Endothelial cell of umbilical vein (primary cell): ENCODE data around the gene AGBL4. TPM values are rescaled to one million over a fixed set of nuclear protein-coding genes. Genes with fewer than 3 reads are reported as not detected.

ENCODE experiments used
- BruUV-seq: library from RNA; stranded (reverse); fragments of 400-500 nt; replicated peaks from 2 replicates; lab custom pipeline; 2021; lab: Mats Ljungman, UMichigan
- CTCF ChIA-PET: fragments of 300-600, 350-600 bp; sonication (Branson Sonifier 250); formaldehyde crosslinking; loops from one replicate; lab custom pipeline; 2021; ENCODE audit warnings: antibody characterized with exemption, inconsistent platforms; lab: Charles Lee
- POLR2A ChIA-PET: fragments of 300-600, 350-600 bp; sonication (Branson Sonifier 250); formaldehyde crosslinking; loops from one replicate; lab custom pipeline; 2021; ENCODE audit warnings: antibody characterized with exemption, inconsistent platforms; lab: Charles Lee
- DNase-seq: peaks from one replicate; pipeline ENCODE4 v3.0.0-alpha.2; 2011; ENCODE audit warnings: low read depth, low spot score
- FAIRE-seq: peaks from 2 replicates; lab custom pipeline; 2011; peaks lifted over from hg19 to GRCh38; lab: Jason Lieb, UNC
- H2AFZ ChIP-seq: 2 replicates; pipeline ENCODE4 v1.6.0; 2012; ENCODE audit warnings: low read depth, low read length, control low read depth, inconsistent platforms
- H3K27ac ChIP-seq: 2 replicates; pipeline ENCODE4 v1.5.1; 2011; ENCODE audit warnings: low read depth, mild to moderate bottlenecking, control low read depth, low read length, moderate library complexity; ENCODE audit not compliant: insufficient read depth
- H3K27me3 ChIP-seq, 2 experiments: 2 replicates each; pipeline versions ENCODE4 v1.6.0 to v1.6.1; 2011; ENCODE audit warnings: low read length in 2 of 2, mixed read lengths in 1 of 2; ENCODE audit not compliant: control insufficient read depth in 2 of 2, insufficient read depth in 2 of 2
- H3K36me3 ChIP-seq, 2 experiments: 2 replicates in 1 of 2; 3 replicates in 1 of 2; pipeline ENCODE4 v1.5.1; 2011; ENCODE audit warnings: low read length in 2 of 2, mild to moderate bottlenecking in 1 of 2, moderate library complexity in 1 of 2; ENCODE audit not compliant: control insufficient read depth in 2 of 2, insufficient read depth in 2 of 2; ENCODE audit errors: extremely low read depth in 1 of 2
- H3K4me1 ChIP-seq: 3 replicates; pipeline ENCODE4 v1.5.1; 2011; ENCODE audit warnings: mild to moderate bottlenecking, low read length; ENCODE audit not compliant: control insufficient read depth, insufficient read depth; ENCODE audit errors: extremely low read depth
- H3K4me2 ChIP-seq: 2 replicates; pipeline ENCODE4 v1.6.1; 2011; ENCODE audit warnings: low read length, control low read depth, mixed read lengths; ENCODE audit not compliant: insufficient read depth
- H3K4me3 ChIP-seq, 3 experiments: fragments of 200-600 bp in 1 of 3; sonication (generic), shearing (Covaris generic) in 1 of 3; replicated peaks in 1 of 3; 2 replicates each; pipeline ENCODE4 v1.5.1; 2011 to 2016; ENCODE audit warnings: control low read depth in 3 of 3, low read length in 3 of 3, mild to moderate bottlenecking in 2 of 3, inconsistent platforms in 1 of 3, low read depth in 1 of 3, moderate library complexity in 1 of 3; ENCODE audit not compliant: insufficient read depth in 1 of 3
- H3K79me2 ChIP-seq: 2 replicates; pipeline ENCODE4 v1.6.0; 2012; ENCODE audit warnings: low read length, inconsistent platforms; ENCODE audit not compliant: control insufficient read depth, insufficient read depth
- H3K9ac ChIP-seq: replicated peaks from 2 replicates; pipeline ENCODE3; 2011; ENCODE audit warnings: low read length, control low read depth; ENCODE audit not compliant: insufficient read depth; ENCODE audit errors: extremely low read depth
- H3K9me1 ChIP-seq: replicated peaks from 3 replicates; pipeline ENCODE4 v1.6.0; 2011; ENCODE audit warnings: mild to moderate bottlenecking, low read length; ENCODE audit not compliant: control insufficient read depth, insufficient read depth; ENCODE audit errors: extremely low read depth
- H3K9me3 ChIP-seq: replicated peaks from 2 replicates; pipeline ENCODE4 v1.5.1; 2012; ENCODE audit warnings: low read length, inconsistent platforms; ENCODE audit not compliant: control insufficient read depth, insufficient read depth
- H4K20me1 ChIP-seq: replicated peaks from 2 replicates; pipeline ENCODE3; 2011; ENCODE audit warnings: mild to moderate bottlenecking, low read length; ENCODE audit not compliant: control insufficient read depth, insufficient read depth; ENCODE audit errors: extremely low read depth
- EZH2 ChIP-seq: IDR thresholded peaks from 2 replicates; pipeline ENCODE4 v1.6.1; 2012; ENCODE audit warnings: borderline replicate concordance, low read depth, mild to moderate bottlenecking, moderate library complexity, low read length, inconsistent platforms; ENCODE audit not compliant: severe bottlenecking
- FOS ChIP-seq: IDR thresholded peaks from 2 replicates; pipeline ENCODE4 v1.6.1; 2011; ENCODE audit warnings: mild to moderate bottlenecking, low read length, moderate library complexity, borderline replicate concordance; ENCODE audit not compliant: insufficient read depth
- GATA2 ChIP-seq: IDR thresholded peaks from 2 replicates; pipeline ENCODE4 v1.7.0; 2011; ENCODE audit warnings: low read depth, mild to moderate bottlenecking, moderate library complexity, mixed read lengths, low read length; ENCODE audit not compliant: insufficient read length, insufficient read depth
- JUN ChIP-seq: IDR thresholded peaks from 2 replicates; pipeline ENCODE4 v1.6.1; 2011; ENCODE audit warnings: borderline replicate concordance, low read depth; ENCODE audit not compliant: insufficient read length, insufficient read depth
- MYC ChIP-seq: IDR thresholded peaks from one replicate; pipeline ENCODE4 v1.6.1; 2011; ENCODE audit warnings: mild to moderate bottlenecking, low read depth, low read length
- POLR2A ChIP-seq: IDR thresholded peaks from 2 replicates; pipeline ENCODE4 v1.6.1; 2012; ENCODE audit warnings: low read depth, mild to moderate bottlenecking, control low read depth, low read length
- POLR2AphosphoS5 ChIP-seq: IDR thresholded peaks from 2 replicates; pipeline ENCODE4 v1.6.1; 2012; ENCODE audit warnings: low read depth, mild to moderate bottlenecking, control low read depth, low read length, moderate library complexity; ENCODE audit not compliant: insufficient read depth
- dilution Hi-C: fragments of 300-500 bp; cut with MboI; formaldehyde crosslinking; loops from one replicate; pipeline ENCODE4 v1.15.0; 2019; ENCODE audit warnings: low sequenced_read_pairs; ENCODE audit not compliant: extremely low pct_ligation_motif_present
- intact Hi-C: fragments of 100-400 bp; cut with micrococcal nuclease; formaldehyde crosslinking; loops from one replicate; pipeline ENCODE4 v1.10.0; 2022
- polyA plus RNA-seq, 4 experiments: library from polyadenylated mRNA; depleted of rRNA in 3 of 4; stranded (reverse) in 3 of 4; unstranded in 1 of 4; fragments of >200 nt; gene quantifications; 2 replicates each; pipeline versions ENCODE4 v1.2.1 to v1.2.3, GENCODE V29; 2011 to 2012; ENCODE audit warnings: missing spikeins in 1 of 4
- total RNA-seq: library from RNA; stranded (reverse); gene quantifications from 2 replicates; pipeline ENCODE4 v1.2.3, GENCODE V29; 2021
- TF ChIP-seq, protein P1 (sequence below), 2 donors: IDR thresholded peaks; 1 replicate in 1 of 2; 2 replicates in 1 of 2; pipeline ENCODE4 v1.5.1; 2011; ENCODE audit warnings: low read length in 2 of 2, mild to moderate bottlenecking in 2 of 2, moderate library complexity in 2 of 2, control low read depth in 1 of 2, inconsistent platforms in 1 of 2, low read depth in 1 of 2; ENCODE audit not compliant: insufficient read depth in 1 of 2; ENCODE audit errors: extremely low read depth in 1 of 2
- TF ChIP-seq, protein P2 (sequence below): IDR thresholded peaks from 2 replicates; pipeline ENCODE4 v1.6.1; 2011; ENCODE audit not compliant: insufficient read depth, insufficient read length

The AGBL4 gene
- total and polyA plus RNA-seq, 2 donors (not counting 3 experiments of a cell fraction or from before 2014, with no cell fraction given) = not detected

DNA sequence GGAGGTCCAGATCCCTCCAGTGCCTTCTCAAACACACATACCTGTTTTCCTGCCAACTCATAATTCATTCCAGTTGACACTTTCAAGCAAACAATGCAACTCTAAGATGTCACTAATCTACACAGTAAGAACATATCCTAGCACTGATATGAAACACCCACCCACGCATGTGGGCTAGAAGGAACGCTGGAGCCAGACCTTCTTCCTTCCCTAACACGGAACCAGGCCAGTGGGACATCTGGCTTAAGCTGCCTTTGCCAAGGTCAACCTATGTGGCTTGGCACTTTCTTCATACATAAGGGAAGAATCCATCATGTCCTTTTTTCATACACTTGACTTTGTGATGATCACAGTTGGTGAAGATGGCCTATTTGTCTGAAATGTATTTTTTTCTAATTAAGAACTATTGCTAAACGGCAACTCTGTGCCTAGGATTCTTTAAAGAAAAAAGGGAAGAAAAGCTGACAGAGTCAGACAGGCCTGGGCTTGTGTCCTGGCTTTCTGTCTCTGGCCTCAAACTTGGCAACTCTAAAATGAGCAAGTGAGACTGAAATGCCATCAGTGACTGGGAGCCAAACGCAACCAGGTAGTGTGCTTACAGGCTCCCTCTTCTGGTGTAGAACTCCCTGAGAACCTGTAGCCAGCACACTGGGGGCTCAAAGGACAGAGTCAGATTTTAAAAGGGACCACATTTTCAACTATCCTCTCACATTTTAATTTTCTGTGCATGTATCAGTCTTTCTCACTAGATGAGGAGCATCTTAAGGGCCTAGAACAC lies 1154.4 kb downstream of the AGBL4 start:
- Histone ChIP-seq H3K4me2 (no peak overlapping the region), H3K36me3 (no peaks in the 10 kb centered on the region), H3K27me3 (no peaks in the 10 kb centered on the region), H3K4me3 (no peak overlapping the region), H3K9ac (no peak overlapping the region), H3K79me2 (no peaks in the 10 kb centered on the region), H3K9me3 (no peaks in the 10 kb centered on the region), H3K4me1 (no peaks in the 10 kb centered on the region), H4K20me1 (no peaks in the 10 kb centered on the region), H2AFZ (no peak overlapping the region), H3K9me1 (no peaks in the 10 kb centered on the region), H3K27ac (no peak overlapping the region)
- intact Hi-C loops = no loop called here
- POLR2A ChIA-PET = no interaction called here
- DNase-seq (no peak), FAIRE-seq (no peak)
- no TSS peak for BruUV-seq
- TF ChIP-seq, protein P1, sequence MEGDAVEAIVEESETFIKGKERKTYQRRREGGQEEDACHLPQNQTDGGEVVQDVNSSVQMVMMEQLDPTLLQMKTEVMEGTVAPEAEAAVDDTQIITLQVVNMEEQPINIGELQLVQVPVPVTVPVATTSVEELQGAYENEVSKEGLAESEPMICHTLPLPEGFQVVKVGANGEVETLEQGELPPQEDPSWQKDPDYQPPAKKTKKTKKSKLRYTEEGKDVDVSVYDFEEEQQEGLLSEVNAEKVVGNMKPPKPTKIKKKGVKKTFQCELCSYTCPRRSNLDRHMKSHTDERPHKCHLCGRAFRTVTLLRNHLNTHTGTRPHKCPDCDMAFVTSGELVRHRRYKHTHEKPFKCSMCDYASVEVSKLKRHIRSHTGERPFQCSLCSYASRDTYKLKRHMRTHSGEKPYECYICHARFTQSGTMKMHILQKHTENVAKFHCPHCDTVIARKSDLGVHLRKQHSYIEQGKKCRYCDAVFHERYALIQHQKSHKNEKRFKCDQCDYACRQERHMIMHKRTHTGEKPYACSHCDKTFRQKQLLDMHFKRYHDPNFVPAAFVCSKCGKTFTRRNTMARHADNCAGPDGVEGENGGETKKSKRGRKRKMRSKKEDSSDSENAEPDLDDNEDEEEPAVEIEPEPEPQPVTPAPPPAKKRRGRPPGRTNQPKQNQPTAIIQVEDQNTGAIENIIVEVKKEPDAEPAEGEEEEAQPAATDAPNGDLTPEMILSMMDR (IDR thresholded peaks at IDR 0.05; ENCODE audit: extremely low read depth in 1 of 2, insufficient read depth in 1 of 2, low read depth in 1 of 2, low read length in 2 of 2) = no peak
- TF ChIP-seq MYC = no peak
- no peak for TF ChIP-seq EZH2
- TF ChIP-seq JUN = no peak
- CTCF ChIA-PET = no interaction called here
- dilution Hi-C loops = no loop called here

DNA sequence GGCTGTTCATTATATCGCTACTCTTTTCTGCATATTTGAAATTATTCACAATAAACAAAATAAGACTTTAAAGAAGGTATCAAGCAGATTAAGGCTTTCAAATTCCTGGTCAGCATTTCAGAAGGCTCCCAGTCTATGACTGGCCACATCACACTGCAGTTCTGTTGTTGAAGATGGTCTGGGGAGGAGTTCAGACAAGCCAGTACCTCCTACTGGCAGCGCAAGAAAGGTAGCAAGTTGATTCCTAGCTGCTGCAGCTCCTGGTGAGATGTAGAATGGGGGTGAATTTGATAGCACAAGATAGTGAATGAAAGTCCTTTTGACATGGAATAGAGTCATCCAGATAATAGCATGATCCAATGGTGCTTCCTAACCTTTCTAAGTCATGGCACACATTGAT lies 1158.8 kb downstream of the AGBL4 start:
- H3K4me3 ChIP-seq = no peak overlapping the region
- H3K4me2 ChIP-seq = no peak overlapping the region
- POLR2A ChIA-PET = no interaction called here
- no peaks in the 10 kb centered on the region for H4K20me1 ChIP-seq
- no peaks in the 10 kb centered on the region for H3K27me3 ChIP-seq
- CTCF ChIA-PET = no interaction called here
- no peaks in the 10 kb centered on the region for H3K4me1 ChIP-seq
- no peaks in the 10 kb centered on the region for H3K9me3 ChIP-seq
- FAIRE-seq (no peak), DNase-seq (no peak)
- no TSS peak for BruUV-seq
- H3K27ac ChIP-seq = no peak overlapping the region
- dilution Hi-C loops (no loop called here), intact Hi-C loops (no loop called here)
- H3K79me2 ChIP-seq = no peaks in the 10 kb centered on the region
- H3K9ac ChIP-seq = no peak overlapping the region
- H2AFZ ChIP-seq = no peak overlapping the region
- no peaks in the 10 kb centered on the region for H3K9me1 ChIP-seq
- H3K36me3 ChIP-seq = no peaks in the 10 kb centered on the region
- TF ChIP-seq MYC = no peak
- TF ChIP-seq POLR2A = no peak
- TF ChIP-seq JUN = no peak
- TF ChIP-seq, protein P2, sequence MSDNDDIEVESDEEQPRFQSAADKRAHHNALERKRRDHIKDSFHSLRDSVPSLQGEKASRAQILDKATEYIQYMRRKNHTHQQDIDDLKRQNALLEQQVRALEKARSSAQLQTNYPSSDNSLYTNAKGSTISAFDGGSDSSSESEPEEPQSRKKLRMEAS = no peak
- TF ChIP-seq EZH2 = no peak
- no peak for TF ChIP-seq POLR2AphosphoS5
- TF ChIP-seq GATA2 = no peak
- no peak for TF ChIP-seq FOS
- TF ChIP-seq, protein P1 (IDR thresholded peaks at IDR 0.05; ENCODE audit: extremely low read depth in 1 of 2, insufficient read depth in 1 of 2, low read depth in 1 of 2, low read length in 2 of 2) = no peak
